ENCODE measurements around the gene PDE7B.

The PDE7B gene

DNA sequence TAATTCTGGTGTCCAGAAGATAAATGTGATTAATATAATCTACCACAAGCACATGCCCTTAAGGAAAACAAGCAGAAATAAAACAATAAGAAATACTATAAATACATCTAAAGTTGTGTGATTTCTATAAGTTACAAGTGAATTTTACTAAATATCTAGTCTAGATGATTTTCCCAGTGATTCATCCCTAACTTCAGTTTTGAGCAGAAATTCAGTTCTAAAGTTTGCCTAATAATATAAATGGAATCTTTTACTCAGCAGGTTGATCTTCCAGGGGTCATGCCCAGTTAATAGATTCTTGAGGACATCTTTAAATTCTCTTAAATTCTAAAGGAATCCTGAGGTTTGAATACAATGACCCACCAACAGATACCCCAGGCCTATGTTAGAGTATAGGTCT, 37.3 kb downstream of the PDE7B start:
- no peak overlapping the region for H3K4me3 Mint-ChIP-seq

DNA sequence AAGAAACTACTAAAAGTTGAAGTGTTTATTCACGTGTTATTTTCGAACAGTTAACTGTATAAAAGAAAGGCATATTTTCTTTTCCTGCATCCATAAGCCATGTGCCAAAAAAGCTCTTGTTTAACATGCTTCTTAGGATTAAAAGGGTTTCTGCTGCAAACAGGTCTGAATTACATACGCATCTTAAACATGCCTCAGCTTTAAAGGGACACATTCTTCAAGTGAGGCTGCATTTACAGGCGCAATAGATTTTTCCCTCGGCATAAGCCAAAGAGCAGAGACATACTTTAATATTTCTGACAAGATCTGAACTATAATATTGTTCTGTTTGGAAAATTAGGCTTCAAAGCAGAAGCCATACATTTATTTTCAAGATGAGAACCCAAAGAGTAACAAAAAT, 39.4 kb downstream of the PDE7B start:
- Mint-ChIP-seq H3K36me3 (no peaks in the 10 kb centered on the region), H3K9me3 (ENCODE audit: low read depth) (no peaks in the 10 kb centered on the region), H3K27ac (no peak overlapping the region), H3K4me1 (ENCODE audit: low read depth) (no peaks in the 10 kb centered on the region), H3K27me3 (no peaks in the 10 kb centered on the region), H3K4me3 (no peak overlapping the region)

More for the DNA sequence above, 37.3 kb downstream of the PDE7B start:
- H3K4me1 Mint-ChIP-seq (ENCODE audit: low read depth) = no peaks in the 10 kb centered on the region
- H3K36me3 Mint-ChIP-seq = no peaks in the 10 kb centered on the region
- H3K27ac Mint-ChIP-seq = no peak overlapping the region
- no peaks in the 10 kb centered on the region for H3K9me3 Mint-ChIP-seq (ENCODE audit: low read depth)
- no peaks in the 10 kb centered on the region for H3K27me3 Mint-ChIP-seq

DNA sequence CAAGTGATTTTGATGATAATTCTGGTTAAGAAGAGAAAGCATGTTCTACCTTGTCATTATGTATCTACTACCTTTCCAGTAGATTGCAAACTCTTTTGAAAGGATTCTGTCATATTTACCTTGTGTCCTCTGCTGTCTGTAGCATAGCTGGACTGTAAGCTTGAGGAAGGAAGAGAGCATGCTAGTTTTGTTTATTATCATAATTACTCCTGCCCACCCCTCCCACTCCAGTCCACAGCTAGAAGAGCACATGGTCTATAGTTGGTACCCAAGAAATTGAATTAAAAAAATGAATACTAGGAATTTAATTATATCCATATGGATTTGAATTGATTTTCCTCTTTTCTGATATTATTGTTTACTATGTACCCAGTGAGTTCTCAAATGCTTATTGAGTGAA, 40.2 kb downstream of the PDE7B start:
- no peaks in the 10 kb centered on the region for H3K27me3 Mint-ChIP-seq
- no peak overlapping the region for H3K4me3 Mint-ChIP-seq
- H3K27ac Mint-ChIP-seq = no peak overlapping the region
- peaks cover 1% of the 10 kb centered on the region for H3K9me3 Mint-ChIP-seq (ENCODE audit: low read depth)
- H3K36me3 Mint-ChIP-seq = no peaks in the 10 kb centered on the region
- H3K4me1 Mint-ChIP-seq (ENCODE audit: low read depth) = peaks cover 2% of the 10 kb centered on the region

DNA sequence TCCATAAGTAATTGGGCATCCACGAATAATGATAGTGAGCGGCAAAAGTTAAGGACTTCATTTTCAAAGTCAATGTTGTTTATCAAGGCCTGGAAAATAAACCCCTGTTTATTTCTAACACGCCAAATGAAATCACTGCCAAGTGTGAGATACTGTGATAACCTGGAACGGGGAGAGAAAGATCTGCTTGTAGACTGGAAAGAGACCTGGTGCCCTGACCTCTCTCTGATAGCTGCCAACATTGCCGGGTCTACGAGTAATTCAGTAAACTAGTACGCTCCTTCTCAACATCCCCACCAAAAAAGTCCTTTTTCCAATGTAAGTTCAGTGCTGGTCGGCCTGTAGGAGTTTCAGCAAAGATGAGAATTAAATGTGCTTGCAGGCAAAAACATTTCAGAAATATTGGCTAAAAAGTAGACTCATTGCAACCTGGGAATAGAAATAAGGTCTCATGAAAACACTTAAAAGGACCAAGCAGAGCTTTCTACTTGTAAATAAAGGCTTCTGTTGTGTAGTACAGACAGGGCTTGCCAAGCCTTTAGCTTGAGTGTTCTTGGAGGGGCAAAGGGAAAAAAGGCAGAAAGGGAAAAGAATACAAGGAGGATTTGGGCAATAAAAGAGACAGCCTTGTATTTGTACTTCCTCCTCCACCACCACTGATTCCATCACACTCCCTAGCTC, 43.9 kb downstream of the PDE7B start:
- Mint-ChIP-seq H3K4me1 (ENCODE audit: low read depth) (peaks cover 10% of the 10 kb centered on the region), H3K36me3 (no peaks in the 10 kb centered on the region), H3K27me3 (no peaks in the 10 kb centered on the region), H3K9me3 (ENCODE audit: low read depth) (peaks cover 4% of the 10 kb centered on the region), H3K4me3 (no peak overlapping the region), H3K27ac (no peak overlapping the region)

DNA sequence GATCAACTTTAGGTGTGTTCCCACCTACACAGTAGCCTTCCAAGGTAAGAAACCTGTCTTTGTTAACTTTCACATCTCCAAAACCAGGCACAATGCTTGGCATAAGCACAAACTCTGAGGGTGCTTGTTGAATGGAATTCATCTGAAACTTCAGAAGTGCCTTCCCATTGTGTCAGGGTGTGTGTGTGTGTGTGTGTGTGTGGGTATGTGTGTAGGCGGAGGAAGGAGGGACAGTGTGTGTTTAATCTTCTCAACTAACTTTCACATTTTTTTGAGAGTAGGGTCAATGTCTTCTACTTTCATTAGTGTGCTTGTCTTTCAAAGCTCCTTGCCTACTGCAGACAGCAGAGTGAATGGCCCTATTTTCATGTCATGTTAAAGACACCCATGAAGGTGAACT, 45.6 kb downstream of the PDE7B start:
- Mint-ChIP-seq H3K36me3 (no peaks in the 10 kb centered on the region), H3K27ac (no peak overlapping the region), H3K4me3 (no peak overlapping the region), H3K27me3 (no peaks in the 10 kb centered on the region), H3K9me3 (ENCODE audit: low read depth) (peaks cover 4% of the 10 kb centered on the region), H3K4me1 (ENCODE audit: low read depth) (peaks cover 16% of the 10 kb centered on the region)

DNA sequence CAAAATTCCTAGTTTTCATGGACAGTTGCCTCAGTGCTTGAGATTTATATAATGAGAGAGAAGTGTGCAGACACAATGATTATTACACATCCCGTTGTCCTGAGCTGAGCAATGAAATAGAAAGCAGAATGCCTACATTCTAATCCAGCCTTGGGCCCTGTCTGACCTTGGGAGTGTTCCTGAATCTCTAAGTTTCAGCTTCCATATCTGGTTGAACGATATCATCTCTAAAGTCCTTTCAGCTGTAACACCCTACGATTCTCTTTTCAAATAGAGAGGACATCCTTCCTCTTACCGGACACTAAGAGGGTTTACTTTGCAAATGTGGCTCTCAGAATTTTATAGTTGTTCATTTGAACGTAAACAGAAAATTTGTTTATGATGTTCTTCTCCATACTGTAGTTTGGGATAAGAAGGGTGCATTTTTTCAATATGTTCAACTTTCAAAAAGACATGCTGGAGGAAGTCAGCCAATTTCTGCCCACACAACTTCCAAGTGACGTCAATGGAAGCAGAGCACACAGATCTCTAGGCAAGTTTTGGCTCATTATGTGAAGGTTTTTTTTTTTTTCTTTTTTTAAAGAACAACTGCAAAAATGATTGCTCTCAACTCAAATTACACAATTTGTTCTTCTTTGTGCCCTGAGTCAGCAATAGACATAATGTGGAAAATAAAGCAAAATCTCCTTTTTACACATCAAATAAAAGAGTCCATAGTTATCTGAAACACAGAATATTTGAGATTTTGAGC, 50.4 kb downstream of the PDE7B start:
- Mint-ChIP-seq H3K27ac (no peak overlapping the region), H3K9me3 (ENCODE audit: low read depth) (peaks cover under 1% of the 10 kb centered on the region), H3K36me3 (no peaks in the 10 kb centered on the region), H3K4me3 (no peak overlapping the region), H3K4me1 (ENCODE audit: low read depth) (peaks cover 25% of the 10 kb centered on the region), H3K27me3 (no peaks in the 10 kb centered on the region)

DNA sequence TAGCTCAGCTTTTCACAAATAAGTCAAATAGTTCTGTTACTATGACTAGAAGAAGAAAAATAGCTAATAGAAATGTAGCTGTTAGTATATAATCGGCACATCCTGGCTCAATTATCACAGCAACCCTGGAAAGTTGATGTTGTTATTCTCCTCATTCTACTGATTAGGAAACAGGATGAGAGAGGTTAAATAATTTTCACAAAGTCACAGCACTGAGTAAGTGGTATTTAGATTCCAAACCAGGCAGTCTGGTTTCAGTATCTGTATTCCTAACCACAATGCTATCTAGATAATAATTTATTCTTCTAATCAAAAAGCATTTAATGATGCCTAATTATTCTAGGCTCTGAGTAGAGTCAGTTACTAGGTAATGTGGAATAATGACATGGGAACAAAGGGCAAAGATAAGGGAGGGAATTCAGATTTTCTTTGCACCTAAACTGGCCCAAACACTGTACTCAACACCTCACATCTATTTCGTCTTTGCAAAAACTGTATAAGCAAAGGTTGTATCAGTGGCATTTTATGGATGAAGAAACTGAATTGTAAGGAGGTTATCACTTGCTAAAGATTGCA, 51.3 kb downstream of the PDE7B start:
- H3K27me3 Mint-ChIP-seq = no peaks in the 10 kb centered on the region
- peaks cover 20% of the 10 kb centered on the region for H3K4me1 Mint-ChIP-seq (ENCODE audit: low read depth)
- H3K36me3 Mint-ChIP-seq = no peaks in the 10 kb centered on the region
- H3K4me3 Mint-ChIP-seq = no peak overlapping the region
- H3K9me3 Mint-ChIP-seq (ENCODE audit: low read depth) = no peaks in the 10 kb centered on the region
- H3K27ac Mint-ChIP-seq = no peak overlapping the region

DNA sequence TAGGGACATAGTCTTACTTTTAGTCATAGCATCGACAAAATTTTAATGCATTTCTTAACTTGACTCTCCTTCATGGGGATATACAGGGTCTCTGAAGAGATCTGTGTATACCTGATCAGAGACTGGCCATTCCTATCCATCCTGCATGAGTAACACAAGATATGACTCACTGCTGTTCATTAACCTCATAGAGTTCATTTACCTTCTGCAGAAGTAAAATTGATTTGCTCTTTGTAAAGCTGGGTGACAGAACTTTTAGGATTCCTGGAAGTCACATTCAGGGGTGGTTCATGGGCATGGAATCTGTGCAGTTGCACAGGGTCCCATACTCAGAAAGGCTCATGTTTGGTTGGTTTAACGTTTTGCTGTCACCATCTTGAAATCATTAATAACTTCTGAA, 53.2 kb downstream of the PDE7B start:
- Mint-ChIP-seq H3K27ac (no peak overlapping the region), H3K27me3 (no peaks in the 10 kb centered on the region), H3K36me3 (no peaks in the 10 kb centered on the region), H3K9me3 (ENCODE audit: low read depth) (no peaks in the 10 kb centered on the region), H3K4me3 (no peak overlapping the region), H3K4me1 (ENCODE audit: low read depth) (peaks cover 21% of the 10 kb centered on the region)

DNA sequence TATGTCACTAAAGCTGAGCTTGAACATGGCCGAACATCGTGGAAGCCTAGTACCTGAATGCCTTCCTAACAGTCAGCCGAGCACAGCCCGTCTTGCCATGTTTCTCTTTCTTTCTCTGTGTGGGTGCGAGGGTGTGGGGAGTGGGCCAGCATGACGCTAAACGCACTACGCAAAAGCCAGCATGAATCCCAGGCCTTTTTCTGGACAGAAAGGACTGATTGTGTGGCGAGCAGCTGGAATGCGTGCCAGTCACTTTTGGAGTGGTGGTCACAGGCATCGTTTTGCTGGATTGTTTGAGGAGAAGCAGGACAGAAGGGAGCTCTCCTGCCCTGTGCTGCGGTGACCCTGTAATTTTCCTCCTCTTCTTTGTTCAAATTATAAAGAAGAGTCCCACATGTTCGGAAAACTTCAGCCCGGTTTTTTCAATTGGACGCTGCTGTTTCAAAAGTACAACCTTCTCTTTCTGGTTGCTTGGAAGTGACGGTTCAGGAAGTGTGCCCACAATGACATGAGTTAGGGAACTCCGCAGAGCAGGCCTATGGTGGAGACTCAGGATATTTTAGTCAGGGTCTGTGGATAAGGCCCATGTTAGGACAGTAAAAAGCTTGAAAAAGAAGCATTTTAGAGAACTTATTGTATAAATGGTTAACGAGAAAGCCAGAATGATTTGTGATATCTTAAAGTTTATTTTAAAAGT, 54.3 kb downstream of the PDE7B start:
- no peak overlapping the region for H3K27ac Mint-ChIP-seq
- H3K4me1 Mint-ChIP-seq (ENCODE audit: low read depth) = peaks cover 25% of the 10 kb centered on the region
- no peak overlapping the region for H3K4me3 Mint-ChIP-seq

DNA sequence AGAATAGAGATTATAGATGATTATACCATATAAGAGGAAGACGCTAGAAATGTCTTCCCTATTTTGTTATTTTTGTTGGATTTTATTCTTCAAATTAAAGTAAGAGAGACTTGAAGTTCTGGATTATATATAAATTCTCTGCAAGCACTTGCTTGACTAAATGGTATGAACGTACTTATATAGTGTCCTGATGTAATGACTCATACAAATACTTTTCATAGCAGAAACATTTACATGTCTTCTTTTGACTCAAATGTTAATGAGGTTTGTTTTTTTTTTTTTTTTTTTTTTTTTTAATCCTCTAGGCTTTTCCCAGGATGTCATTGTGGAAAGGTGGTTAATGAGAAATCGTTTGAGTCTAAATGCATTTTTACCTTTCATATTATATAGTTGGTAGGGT, 55.0 kb downstream of the PDE7B start:
- no peak overlapping the region for H3K27ac Mint-ChIP-seq
- no peak overlapping the region for H3K4me3 Mint-ChIP-seq
- peaks cover 23% of the 10 kb centered on the region for H3K4me1 Mint-ChIP-seq (ENCODE audit: low read depth)
- no peaks in the 10 kb centered on the region for H3K9me3 Mint-ChIP-seq (ENCODE audit: low read depth)
- H3K27me3 Mint-ChIP-seq = no peaks in the 10 kb centered on the region
- no peaks in the 10 kb centered on the region for H3K36me3 Mint-ChIP-seq

More for the DNA sequence above, 54.3 kb downstream of the PDE7B start:
- Mint-ChIP-seq H3K36me3 (no peaks in the 10 kb centered on the region), H3K27me3 (no peaks in the 10 kb centered on the region), H3K9me3 (ENCODE audit: low read depth) (no peaks in the 10 kb centered on the region)

DNA sequence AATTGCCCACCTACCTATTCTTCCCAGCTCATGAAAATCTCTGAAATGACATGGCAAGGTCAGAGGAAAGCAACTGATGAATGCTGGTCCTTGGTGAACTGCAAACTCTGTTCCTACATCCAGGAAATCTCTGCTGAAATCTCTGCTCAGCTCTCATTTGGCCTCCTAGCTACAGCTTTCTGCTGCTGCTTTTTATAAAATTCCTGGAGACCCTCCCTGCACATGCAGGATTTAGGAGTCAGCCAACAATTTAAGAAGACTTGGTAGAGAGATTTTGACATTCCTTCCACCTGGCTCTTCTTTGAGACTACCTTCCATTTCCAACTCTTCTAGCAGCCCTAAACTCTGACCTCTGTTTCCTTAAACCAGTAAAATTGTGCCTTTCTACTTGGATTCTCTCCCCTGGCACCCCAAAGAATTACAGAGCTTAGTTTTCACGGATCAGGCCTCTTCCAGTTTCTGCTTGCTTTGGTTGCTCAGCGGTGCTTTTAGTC, 55.5 kb downstream of the PDE7B start:
- Mint-ChIP-seq H3K9me3 (ENCODE audit: low read depth) (no peaks in the 10 kb centered on the region), H3K27ac (no peak overlapping the region), H3K4me1 (ENCODE audit: low read depth) (peaks cover 19% of the 10 kb centered on the region)

DNA sequence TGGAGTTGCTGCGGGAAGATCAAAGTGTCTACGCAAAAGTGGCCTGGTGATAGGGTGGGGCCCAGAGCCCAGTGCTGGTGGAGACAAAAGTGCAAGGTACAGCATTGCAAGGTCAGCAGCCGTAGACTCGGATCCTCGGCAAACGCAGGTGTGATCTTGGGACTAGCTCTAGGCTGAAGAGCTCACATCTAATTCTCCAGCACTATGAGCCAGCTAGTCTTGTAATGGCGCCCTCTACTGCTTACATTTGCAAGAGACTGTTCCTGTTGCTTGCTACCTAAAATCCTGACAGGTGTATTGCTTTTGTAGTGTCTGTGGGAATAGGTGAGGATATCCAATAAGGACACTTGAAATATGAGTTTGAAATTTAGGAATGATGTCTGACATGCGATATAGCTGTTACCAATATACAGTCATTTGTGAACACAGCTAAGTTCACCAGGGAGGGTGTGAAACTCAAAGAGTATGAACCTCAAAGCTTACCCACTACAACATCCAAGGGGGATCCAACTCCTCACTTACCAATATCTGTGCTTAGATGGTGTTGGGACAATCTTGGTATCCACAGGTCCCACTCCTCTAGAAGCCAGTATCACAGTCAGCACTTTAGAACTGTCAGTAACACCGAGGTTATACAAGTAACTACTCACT, 58.4 kb downstream of the PDE7B start:
- no peaks in the 10 kb centered on the region for H3K36me3 Mint-ChIP-seq
- H3K27ac Mint-ChIP-seq = no peak overlapping the region
- no peaks in the 10 kb centered on the region for H3K27me3 Mint-ChIP-seq
- peaks cover 4% of the 10 kb centered on the region for H3K4me1 Mint-ChIP-seq (ENCODE audit: low read depth)
- H3K4me3 Mint-ChIP-seq = no peak overlapping the region
- H3K9me3 Mint-ChIP-seq (ENCODE audit: low read depth) = no peaks in the 10 kb centered on the region

More for the DNA sequence above, 55.5 kb downstream of the PDE7B start:
- no peaks in the 10 kb centered on the region for H3K36me3 Mint-ChIP-seq
- no peaks in the 10 kb centered on the region for H3K27me3 Mint-ChIP-seq
- no peak overlapping the region for H3K4me3 Mint-ChIP-seq

DNA sequence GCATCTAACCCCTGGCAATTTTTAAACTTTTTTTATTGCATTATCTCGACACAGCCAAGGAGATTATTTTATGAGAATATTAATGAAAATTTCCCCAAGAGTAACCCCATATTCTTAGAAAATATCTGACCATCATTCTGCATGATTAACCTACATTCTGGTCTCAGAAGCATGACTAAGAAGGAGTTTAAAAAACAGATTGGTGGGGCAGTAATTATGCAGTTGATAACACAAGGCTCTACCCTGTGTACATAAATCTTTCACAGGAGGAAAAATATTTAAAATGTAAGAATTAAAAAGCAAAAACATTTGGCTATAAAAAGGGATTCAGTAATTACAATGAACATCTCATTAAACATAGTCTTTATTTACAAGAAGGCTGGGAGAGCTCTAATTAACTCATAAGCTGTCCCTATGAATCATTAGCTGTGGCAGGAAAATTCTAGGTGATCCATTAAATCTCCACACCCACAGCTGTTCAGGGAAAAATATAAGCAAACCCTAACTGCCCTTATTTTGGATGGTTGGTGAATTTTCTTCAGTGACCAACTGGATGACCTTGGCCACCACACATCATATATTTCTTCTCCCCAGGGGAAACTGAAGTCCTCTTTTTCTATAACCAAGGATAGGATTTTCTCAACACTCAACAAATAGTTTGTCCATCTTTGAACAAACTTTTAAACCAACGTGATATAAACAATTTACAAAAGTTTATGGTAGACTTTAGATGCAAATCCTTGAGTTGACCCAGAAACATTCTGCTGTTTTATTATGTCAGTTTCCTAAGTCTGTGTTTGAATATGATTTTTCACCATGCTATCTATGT, 59.5 kb downstream of the PDE7B start:
- H3K4me3 Mint-ChIP-seq = no peak overlapping the region
- peaks cover 4% of the 10 kb centered on the region for H3K4me1 Mint-ChIP-seq (ENCODE audit: low read depth)
- no peaks in the 10 kb centered on the region for H3K36me3 Mint-ChIP-seq
- H3K9me3 Mint-ChIP-seq (ENCODE audit: low read depth) = no peaks in the 10 kb centered on the region
- no peaks in the 10 kb centered on the region for H3K27me3 Mint-ChIP-seq
- no peak overlapping the region for H3K27ac Mint-ChIP-seq

DNA sequence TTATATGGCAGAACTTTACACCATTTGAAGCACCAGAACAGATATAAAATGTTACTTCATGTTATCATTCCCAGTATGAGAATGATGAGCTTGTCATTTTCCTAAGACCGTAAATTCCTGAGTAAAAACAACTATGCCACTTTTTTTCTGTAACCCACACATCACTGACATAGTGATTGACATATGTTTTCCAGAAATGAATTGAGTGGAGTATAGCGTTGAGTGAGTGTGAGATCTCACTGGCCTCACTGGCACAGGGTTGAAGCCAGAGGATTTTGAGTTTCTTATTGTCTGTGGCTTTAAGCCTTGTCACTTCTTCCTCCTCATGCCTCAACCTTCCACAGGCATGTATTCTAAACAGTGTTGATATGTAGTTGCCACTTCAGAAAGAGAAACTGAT, 62.3 kb downstream of the PDE7B start:
- Mint-ChIP-seq H3K36me3 (no peaks in the 10 kb centered on the region), H3K27ac (no peak overlapping the region), H3K4me1 (ENCODE audit: low read depth) (peaks cover 4% of the 10 kb centered on the region)

More for the DNA sequence above, 62.3 kb downstream of the PDE7B start:
- Mint-ChIP-seq H3K9me3 (ENCODE audit: low read depth) (no peaks in the 10 kb centered on the region), H3K27me3 (no peaks in the 10 kb centered on the region), H3K4me3 (no peak overlapping the region)

Measured in activated naive CD8-positive, alpha-beta T cell (primary cell).